ENCODE results near the gene PACSIN2. TPM values are rescaled to one million over a fixed set of nuclear protein-coding genes. Genes with fewer than 3 reads are reported as not detected.
"Not testable (repeated sequence)": the region's sequence is repeated elsewhere in the genome, so short reads cannot be mapped to it uniquely, and the experiment has no call there.

Gene PACSIN2
- total RNA-seq, 1 donor from 2014 or later: 95.5 TPM

GRCh38 chr22:42962295-42963230 is 52.4 kb downstream of the PACSIN2 start:
- Histone ChIP-seq H3K36me3 (peaks cover 0 to 18% of the 10 kb centered on the region in 2 donors), H3K4me1 (peaks cover 9 to 42% of the 10 kb centered on the region in 2 donors), H3K27ac (peak overlapping the region; percentile 45 to 57), H3K4me3 (no peak overlapping the region), H3K9me3 (no peaks in the 10 kb centered on the region), H3K27me3 (no peaks in the 10 kb centered on the region)
- intact Hi-C loops (cut with DNase I): no loop called here
- no peak for TF ChIP-seq CTCF (IDR thresholded peaks at IDR 0.05)
- no peak for DNase-seq (ENCODE audit: low spot score in 2 of 2)

GRCh38 chr22:42961810-42962209 is 53.1 kb downstream of the PACSIN2 start:
- peaks cover 0 to 18% of the 10 kb centered on the region in 2 donors for H3K36me3 ChIP-seq
- H3K4me1 ChIP-seq: peaks cover 9 to 47% of the 10 kb centered on the region in 2 donors
- H3K4me3 ChIP-seq: no peak overlapping the region
- no peak for DNase-seq (ENCODE audit: low spot score in 2 of 2)
- no peaks in the 10 kb centered on the region for H3K27me3 ChIP-seq
- no peak for TF ChIP-seq CTCF (IDR thresholded peaks at IDR 0.05)
- intact Hi-C loops (cut with DNase I): no loop called here
- no peaks in the 10 kb centered on the region for H3K9me3 ChIP-seq
- peak overlapping the region; percentile 14 to 57 for H3K27ac ChIP-seq

- H3K36me3 ChIP-seq: peaks cover 0 to 18% of the 10 kb centered on the region in 2 donors
- H3K9me3 ChIP-seq; DNase-seq (ENCODE audit: low spot score in 2 of 2); H3K27me3 ChIP-seq; H3K4me3 ChIP-seq; intact Hi-C loops (cut with DNase I): not testable (repeated sequence)
- H3K4me1 ChIP-seq: peaks cover 9 to 51% of the 10 kb centered on the region in 2 donors
- H3K27ac ChIP-seq: peak overlapping the region; percentile 14 to 57
Observed at GRCh38 chr22:42961400-42961690, 53.6 kb downstream of the PACSIN2 start.

- peak overlapping the region; percentile 1 to 35 for H3K27ac ChIP-seq
- H3K27me3 ChIP-seq: no peaks in the 10 kb centered on the region
- peaks cover 9 to 47% of the 10 kb centered on the region in 2 donors for H3K4me1 ChIP-seq
- TF ChIP-seq CTCF (IDR thresholded peaks at IDR 0.05): no peak
- no peak overlapping the region for H3K4me3 ChIP-seq
- intact Hi-C loops (cut with DNase I): no loop called here
- DNase-seq (ENCODE audit: low spot score in 2 of 2): no peak
- H3K36me3 ChIP-seq: peaks cover 0 to 14% of the 10 kb centered on the region in 2 donors
- H3K9me3 ChIP-seq: no peaks in the 10 kb centered on the region
Observed at GRCh38 chr22:42960531-42961399, 54.2 kb downstream of the PACSIN2 start.

- Histone ChIP-seq H3K4me1 (peaks cover 9 to 47% of the 10 kb centered on the region in 2 donors), H3K27ac (peak overlapping the region; percentile 1 to 35), H3K36me3 (peaks cover 0 to 10% of the 10 kb centered on the region in 2 donors), H3K9me3 (no peaks in the 10 kb centered on the region), H3K4me3 (peak overlapping the region; percentile 35), H3K27me3 (no peaks in the 10 kb centered on the region)
- TF ChIP-seq CTCF (IDR thresholded peaks at IDR 0.05): no peak
- peak in 1 of 2 donors; percentile 85 for DNase-seq (ENCODE audit: low spot score in 2 of 2)
- intact Hi-C loops (cut with DNase I): loop anchor here (1.0 kb wide), 1 partner anchor 15 kb away; no protein-coding TSS in a partner anchor
Observed at GRCh38 chr22:42959576-42960509, 55.1 kb downstream of the PACSIN2 start.

All from ascending aorta (tissue), 2 donors.